ENCODE measurements around the gene ARHGAP8.

- TF ChIP-seq POLR2A (IDR thresholded peaks at IDR 0.05) (no peak), POLR2AphosphoS5 (IDR thresholded peaks at IDR 0.05) (no peak)
- TF ChIP-seq, protein P1, sequence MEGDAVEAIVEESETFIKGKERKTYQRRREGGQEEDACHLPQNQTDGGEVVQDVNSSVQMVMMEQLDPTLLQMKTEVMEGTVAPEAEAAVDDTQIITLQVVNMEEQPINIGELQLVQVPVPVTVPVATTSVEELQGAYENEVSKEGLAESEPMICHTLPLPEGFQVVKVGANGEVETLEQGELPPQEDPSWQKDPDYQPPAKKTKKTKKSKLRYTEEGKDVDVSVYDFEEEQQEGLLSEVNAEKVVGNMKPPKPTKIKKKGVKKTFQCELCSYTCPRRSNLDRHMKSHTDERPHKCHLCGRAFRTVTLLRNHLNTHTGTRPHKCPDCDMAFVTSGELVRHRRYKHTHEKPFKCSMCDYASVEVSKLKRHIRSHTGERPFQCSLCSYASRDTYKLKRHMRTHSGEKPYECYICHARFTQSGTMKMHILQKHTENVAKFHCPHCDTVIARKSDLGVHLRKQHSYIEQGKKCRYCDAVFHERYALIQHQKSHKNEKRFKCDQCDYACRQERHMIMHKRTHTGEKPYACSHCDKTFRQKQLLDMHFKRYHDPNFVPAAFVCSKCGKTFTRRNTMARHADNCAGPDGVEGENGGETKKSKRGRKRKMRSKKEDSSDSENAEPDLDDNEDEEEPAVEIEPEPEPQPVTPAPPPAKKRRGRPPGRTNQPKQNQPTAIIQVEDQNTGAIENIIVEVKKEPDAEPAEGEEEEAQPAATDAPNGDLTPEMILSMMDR (IDR thresholded peaks at IDR 0.05 in 8 of 11, conservative IDR thresholded peaks at IDR 0.05 in 3 of 11) = no peak
These were observed 31.2 kb upstream of the ARHGAP8 start for GRCh38 chr22:44721213-44721612.
